CD4-positive, alpha-beta T cell treated with Interleukin-4 for 4 hours (primary cell): Measurements from ENCODE around the gene PAGE3.

Source experiments
- DNase-seq: peaks from one replicate; pipeline ENCODE4 v3.0.0-alpha.2; 2020

Gene PAGE3, protein sequence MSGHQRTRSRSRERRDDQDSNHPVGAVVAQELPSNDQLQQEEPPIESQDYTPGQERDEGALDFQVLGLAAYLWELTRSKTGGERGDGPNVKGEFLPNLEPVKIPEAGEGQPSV

DNA sequence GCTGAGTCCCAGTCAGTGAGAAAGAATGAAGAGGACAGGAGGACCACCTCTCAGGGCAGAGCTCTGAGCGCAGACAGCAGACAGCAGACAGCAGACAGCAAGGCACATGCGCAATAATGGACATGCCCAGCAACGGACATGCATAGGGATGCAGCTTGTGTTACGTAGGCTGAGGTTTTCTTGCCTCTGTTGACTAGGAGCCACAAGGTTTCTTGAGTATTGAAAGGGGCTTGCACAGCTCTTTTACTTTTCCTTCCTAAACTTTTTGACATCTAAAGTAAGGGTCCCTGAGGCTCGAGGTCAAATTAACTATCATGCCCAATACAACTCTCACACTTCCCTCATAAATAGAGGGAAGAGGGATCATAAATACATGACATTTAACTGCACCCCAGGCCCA is at the start of gene PAGE3:
PAGE3 (minus strand) TSS at position 101 of the 400 bp plus-strand sequence. CDS start 1,013 bp downstream, outside the sequence.
- DNase-seq, result no peak

DNA sequence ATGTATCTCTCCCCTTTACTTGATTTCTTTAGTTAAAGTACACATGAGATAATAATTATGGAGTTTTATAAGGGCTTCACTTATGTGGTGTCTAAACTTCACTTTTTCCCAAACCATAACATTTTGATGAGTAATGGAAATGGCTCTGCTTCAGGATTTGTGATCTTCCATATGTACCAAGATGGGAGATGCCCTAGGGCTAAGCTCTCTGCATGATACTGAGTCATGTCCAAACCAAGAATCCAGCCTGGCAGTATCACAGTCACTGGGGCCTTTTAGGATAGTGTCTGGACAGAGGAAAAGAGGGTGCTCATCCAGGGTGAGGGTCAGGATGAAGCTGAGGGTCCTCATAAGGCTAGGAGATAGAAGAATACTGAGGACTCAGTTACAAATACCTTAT is 47.9 kb upstream of the PAGE3 start:
- DNase-seq, result no peak

DNA sequence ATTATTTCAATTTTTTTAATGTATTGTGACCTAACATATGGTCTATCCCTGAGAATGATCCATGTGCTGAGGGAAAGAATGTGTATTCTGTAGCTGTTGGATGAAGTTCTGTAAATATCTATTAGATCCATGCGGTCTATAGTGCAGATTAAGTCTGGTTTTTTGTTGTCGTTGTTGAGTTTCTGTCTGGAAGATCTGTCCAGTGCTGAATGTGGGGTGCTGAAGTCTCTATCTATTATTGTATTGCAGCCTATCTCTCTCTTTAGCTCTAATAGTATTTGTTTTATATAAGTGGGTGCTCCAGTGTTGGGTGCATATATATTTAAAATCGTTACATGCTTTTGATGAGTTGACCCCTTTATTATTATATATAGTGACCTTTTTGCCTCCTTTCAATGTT is 26.2 kb upstream of the PAGE3 start:
- no peak for DNase-seq

DNA sequence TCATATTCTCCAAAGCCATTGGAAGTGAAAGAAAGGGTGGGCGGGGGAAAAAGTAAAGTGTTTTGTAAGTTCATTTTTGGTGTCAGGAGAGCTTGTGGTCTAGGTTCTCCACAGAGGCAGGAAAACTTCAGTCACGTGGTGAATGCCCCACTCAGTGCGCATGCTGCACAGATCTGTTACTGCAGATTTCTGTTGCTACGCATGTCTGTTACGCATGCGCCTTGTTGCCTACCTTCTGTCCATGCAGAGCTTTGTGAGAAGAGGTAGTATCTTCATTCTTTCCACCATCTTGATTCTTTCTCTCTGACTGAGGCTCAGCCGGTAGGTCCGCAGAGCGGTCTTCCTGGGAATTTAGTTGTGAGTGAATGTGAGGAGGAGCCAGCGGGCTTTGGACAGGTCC is 15.1 kb upstream of the PAGE3 start:
- no peak for DNase-seq

DNA sequence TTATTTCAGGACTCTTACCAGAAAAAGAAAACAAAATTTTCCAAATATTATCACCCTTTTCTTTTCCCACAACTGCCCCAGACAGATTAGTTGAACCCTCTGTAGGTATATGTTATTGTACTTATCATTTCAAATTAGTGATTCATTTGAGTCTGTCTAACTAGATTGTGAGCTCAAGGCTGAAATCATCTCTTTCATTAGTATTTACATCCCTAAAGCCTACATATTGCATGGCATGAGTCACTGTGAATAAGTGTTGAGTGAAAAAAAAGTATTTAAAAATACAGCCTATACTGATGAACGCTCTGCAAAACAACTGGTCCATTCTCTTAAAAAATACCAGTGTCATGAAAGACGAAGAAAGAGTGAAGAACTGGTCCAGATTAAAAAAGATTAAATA is 3.9 kb downstream of the PAGE3 start:
- no peak for DNase-seq

DNA sequence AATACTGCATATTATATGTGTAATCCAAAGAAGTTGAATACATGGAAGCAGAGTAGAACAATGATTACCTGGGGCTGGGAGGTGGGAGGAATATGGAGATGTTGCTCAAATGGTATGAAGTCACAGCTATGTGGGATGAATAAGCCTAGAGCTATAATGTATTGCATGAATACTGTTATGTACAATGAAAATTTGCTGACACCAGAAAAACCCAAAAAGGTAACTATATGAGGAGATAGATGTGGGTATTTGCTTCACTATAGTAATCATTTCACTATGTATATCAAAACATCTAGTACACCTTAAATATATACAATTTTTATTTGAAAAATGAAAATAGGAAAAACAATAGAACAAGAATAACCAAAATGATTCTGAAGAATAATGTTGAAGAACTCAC is 11.2 kb downstream of the PAGE3 start:
- no peak for DNase-seq

DNA sequence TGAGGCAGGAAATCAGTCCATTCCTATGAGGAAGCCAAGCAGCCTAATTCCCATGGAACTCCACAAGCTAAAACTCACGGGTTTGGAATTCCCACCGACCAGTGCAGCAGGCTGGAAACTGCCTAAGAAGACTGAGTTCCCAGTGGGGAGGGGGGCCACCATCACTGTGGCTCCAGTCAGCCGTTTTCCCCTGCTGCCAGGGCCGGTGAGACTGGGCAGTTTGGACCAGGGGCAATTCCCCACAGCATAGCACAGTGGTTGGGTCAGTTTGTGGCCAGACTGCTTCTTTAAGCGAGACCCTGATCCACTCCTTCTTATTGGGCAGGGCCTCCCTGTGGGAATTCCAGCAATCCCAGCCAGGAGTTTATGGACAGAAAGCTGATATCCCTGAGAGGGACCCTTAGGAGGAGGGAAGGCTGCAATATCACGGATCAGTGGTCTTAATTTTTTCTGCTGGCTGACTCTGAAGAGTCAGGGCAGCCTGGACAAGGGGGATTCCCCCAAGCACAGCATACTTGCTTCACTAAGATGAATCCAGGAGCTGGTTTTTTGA is 23.9 kb downstream of the PAGE3 start:
- no peak for DNase-seq

DNA sequence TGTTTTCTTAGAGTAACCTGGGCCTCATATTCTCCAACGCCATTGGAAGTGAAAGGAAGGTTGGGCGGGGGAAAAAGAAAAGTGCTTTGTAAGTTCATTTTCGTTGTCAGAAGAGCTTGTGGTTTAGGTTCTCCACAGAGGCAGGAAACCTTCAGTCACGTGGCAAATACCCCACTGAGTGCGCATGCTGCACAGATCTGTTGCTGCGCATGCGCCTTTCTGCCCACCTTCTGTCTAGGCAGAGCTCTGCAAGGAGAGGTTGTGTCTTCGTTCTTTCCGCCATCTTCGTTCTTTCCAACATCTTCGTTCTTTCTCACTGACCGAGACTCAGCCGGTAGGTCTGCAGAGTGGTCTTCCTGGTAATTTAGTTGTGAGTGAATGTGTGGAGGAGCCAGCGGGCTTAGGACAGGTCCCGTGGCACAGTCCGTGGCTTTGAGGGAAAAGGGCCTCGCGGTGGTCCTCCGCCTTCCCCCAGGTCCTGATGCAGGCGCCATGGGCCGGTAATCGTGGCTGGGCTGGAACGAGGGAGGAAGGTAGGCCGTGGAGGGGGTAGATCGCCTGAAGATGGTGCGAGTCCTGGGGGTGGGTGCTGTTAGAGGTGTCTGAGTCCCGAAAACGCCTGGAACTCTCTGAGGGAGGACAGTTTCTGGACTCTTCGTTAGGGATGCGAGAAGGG is 44.5 kb downstream of the PAGE3 start, which contains the start of gene PAGE5:
PAGE5 (plus strand) TSS at position 228 of the 676 bp plus-strand sequence. CDS start 1,037 bp downstream, outside the sequence.
- DNase-seq, result no peak

DNA sequence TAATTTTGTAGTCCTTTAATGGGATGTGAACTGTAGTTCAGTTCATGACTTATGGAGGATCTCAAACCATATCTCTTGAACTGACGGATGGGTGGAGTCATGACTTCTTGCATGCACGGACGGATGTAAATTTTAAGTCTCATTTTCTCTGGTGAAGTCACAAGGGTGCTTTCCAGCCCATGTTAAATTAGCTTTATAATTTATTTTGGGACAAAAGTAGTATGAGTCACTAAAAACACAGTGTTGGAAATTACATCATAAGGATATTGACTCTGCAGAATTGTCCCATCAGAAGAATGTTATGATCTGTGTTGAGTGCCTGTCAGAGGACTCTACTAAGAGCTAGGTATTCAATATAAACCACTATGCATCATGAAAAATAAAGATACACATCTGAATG is 51.3 kb downstream of the PAGE3 start:
- no peak for DNase-seq

DNA sequence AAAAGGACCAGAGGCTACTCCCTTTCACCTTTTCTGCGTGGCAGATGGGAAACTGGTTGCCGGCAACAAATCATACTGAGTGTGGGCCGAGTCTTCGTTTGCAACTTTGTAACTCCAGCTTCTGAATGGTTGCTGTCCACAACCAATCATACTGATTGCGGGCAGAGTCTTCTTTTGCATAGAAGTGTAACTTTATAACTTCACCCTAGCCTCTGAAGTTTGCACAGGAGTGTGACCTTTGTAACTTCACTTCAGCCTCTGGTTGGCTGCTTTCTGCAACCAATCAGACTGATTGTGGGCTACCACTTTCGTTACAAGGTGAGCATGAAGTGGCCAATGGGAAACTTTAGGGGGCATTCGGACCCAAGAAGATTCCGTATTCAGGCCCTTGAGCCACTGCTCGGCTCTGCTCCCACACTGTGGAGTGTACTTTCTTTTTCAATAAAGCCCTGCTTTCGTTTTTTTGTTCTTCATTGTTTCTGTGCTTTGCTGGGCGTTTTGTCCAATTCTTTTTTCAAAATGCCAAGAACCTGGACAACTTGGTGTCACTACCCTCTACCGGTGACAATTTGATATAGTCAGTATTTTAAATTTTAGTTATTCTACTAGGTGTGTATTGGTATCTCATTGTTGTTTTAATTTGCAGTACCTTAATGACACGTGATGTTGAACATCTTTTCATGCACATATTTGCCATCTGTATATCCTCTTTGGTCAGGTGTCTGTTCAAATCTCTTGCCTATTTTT is 53.6 kb downstream of the PAGE3 start:
- DNase-seq, result no peak
